Measurements from ENCODE around the gene SIX4. TPM values are rescaled to one million over a fixed set of nuclear protein-coding genes. Genes with fewer than 3 reads are reported as not detected.

SIX4 gene
- total RNA-seq, 1 donor from 2014 or later: 11.7 TPM

- Histone ChIP-seq H3K4me3 (ENCODE audit: low read depth, low read length) (no peak overlapping the region), H3K27me3 (ENCODE audit: control insufficient read depth, insufficient read depth, low read length) (no peaks in the 10 kb centered on the region), H3K36me3 (ENCODE audit: control insufficient read depth, insufficient read depth, low read length) (no peaks in the 10 kb centered on the region)
- no peak for DNase-seq (ENCODE audit: low read depth)
- TF ChIP-seq CTCF (IDR thresholded peaks at IDR 0.05; ENCODE audit: insufficient read depth, low read length, poor library complexity, severe bottlenecking): no peak
Measured at GRCh38 chr14:60720391-60720790, 3.8 kb downstream of the SIX4 start.

- no peaks in the 10 kb centered on the region for H3K27me3 ChIP-seq (ENCODE audit: control insufficient read depth, insufficient read depth, low read length)
- no peaks in the 10 kb centered on the region for H3K36me3 ChIP-seq (ENCODE audit: control insufficient read depth, insufficient read depth, low read length)
- DNase-seq (ENCODE audit: low read depth): no peak
- H3K4me3 ChIP-seq (ENCODE audit: low read depth, low read length): no peak overlapping the region
- TF ChIP-seq CTCF (IDR thresholded peaks at IDR 0.05; ENCODE audit: insufficient read depth, low read length, poor library complexity, severe bottlenecking): no peak
Measured at GRCh38 chr14:60713513-60713912, 10.6 kb downstream of the SIX4 start.

- Histone ChIP-seq H3K36me3 (ENCODE audit: control insufficient read depth, insufficient read depth, low read length) (no peaks in the 10 kb centered on the region), H3K4me3 (ENCODE audit: low read depth, low read length) (no peak overlapping the region), H3K27me3 (ENCODE audit: control insufficient read depth, insufficient read depth, low read length) (no peaks in the 10 kb centered on the region)
- no peak for TF ChIP-seq CTCF (IDR thresholded peaks at IDR 0.05; ENCODE audit: insufficient read depth, low read length, poor library complexity, severe bottlenecking)
- no peak for DNase-seq (ENCODE audit: low read depth)
Measured at GRCh38 chr14:60710494-60710893, 13.7 kb downstream of the SIX4 start.

- no peak for TF ChIP-seq CTCF (IDR thresholded peaks at IDR 0.05; ENCODE audit: insufficient read depth, low read length, poor library complexity, severe bottlenecking)
Measured at GRCh38 chr14:60707858-60708257, 16.3 kb downstream of the SIX4 start.

GRCh38 chr14:60705100-60705499, 19.1 kb downstream of the SIX4 start:
- Histone ChIP-seq H3K4me3 (ENCODE audit: low read depth, low read length) (no peak overlapping the region), H3K27me3 (ENCODE audit: control insufficient read depth, insufficient read depth, low read length) (no peaks in the 10 kb centered on the region), H3K36me3 (ENCODE audit: control insufficient read depth, insufficient read depth, low read length) (no peaks in the 10 kb centered on the region)
- no peak for DNase-seq (ENCODE audit: low read depth)
- no peak for TF ChIP-seq CTCF (IDR thresholded peaks at IDR 0.05; ENCODE audit: insufficient read depth, low read length, poor library complexity, severe bottlenecking)

More at GRCh38 chr14:60707858-60708257, 16.3 kb downstream of the SIX4 start:
- H3K27me3 ChIP-seq (ENCODE audit: control insufficient read depth, insufficient read depth, low read length): no peaks in the 10 kb centered on the region
- DNase-seq (ENCODE audit: low read depth): no peak
- H3K36me3 ChIP-seq (ENCODE audit: control insufficient read depth, insufficient read depth, low read length): no peaks in the 10 kb centered on the region
- no peak overlapping the region for H3K4me3 ChIP-seq (ENCODE audit: low read depth, low read length)

- no peak for DNase-seq (ENCODE audit: low read depth)
- TF ChIP-seq CTCF (IDR thresholded peaks at IDR 0.05; ENCODE audit: insufficient read depth, low read length, poor library complexity, severe bottlenecking): no peak
- no peak overlapping the region for H3K4me3 ChIP-seq (ENCODE audit: low read depth, low read length)
- H3K27me3 ChIP-seq (ENCODE audit: control insufficient read depth, insufficient read depth, low read length): no peaks in the 10 kb centered on the region
- H3K36me3 ChIP-seq (ENCODE audit: control insufficient read depth, insufficient read depth, low read length): no peaks in the 10 kb centered on the region
Measured at GRCh38 chr14:60700598-60700997, 23.6 kb downstream of the SIX4 start.
